GM19043 (cell line): ENCODE results near the gene ERF.
A peak's percentile ranks its signal among the peaks of the same experiment; 100 is the strongest.

Experiments
- ATAC-seq: cut with Tn5 transposase; IDR thresholded peaks from one replicate; pipeline ENCODE4 v1.9.1; 2021; ENCODE audit warnings: low read depth; ENCODE audit not compliant: unreplicated experiment

ERF gene

DNA sequence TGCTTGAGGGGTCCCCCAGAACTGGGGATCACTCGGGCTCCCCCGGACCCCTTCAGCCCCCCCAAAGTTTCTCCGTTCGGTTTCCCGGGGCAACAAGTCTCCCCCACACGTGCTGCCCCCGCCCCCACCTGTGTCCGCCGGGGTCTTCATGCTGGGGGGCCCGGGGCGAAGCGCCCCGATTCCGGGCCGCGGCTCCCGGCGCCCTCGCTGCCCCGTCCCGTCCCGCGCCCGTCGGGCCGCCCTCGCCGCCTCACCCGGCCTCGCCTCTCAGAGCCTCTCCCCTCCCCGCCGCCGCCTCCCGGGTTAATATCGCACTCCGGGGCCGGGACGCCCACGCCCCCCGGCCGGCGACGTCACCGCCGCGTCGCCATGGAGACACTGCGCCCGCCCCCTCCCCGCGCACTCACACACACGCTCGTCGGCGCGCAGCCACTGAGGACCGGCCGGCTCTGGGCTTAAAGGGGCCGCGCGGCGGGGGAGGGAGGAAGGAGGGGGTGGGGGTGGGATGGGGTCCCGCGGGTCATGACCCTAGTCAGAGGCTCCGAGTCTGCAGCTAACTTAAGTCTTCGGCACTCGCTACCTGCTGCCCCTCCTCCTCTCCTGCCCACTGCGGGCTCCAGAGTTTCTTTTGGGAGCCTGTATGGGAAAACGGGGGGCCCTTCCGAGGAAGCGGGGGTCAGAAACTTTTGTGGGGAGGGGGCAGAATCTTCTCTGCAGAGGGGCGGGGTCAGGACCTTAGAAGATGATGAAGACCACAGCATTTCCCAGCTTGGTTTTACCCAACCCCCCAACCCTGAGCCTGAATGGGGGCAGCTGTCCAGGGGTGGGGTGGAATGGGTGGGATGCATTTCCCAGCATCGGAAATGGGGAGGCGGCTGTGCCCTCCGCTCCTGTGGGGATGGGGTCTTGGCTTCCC is at the start of gene ERF:
ERF (minus strand) TSS at position 279 of the 916 bp plus-strand sequence; CDS start at position 150, 129 bp downstream.
- ATAC-seq: peak; percentile 58

GRCh38 chr19:42303876-42304275 is 48.9 kb upstream of the ERF start:
- no peak for ATAC-seq

- no peak for ATAC-seq
Observed at GRCh38 chr19:42303101-42303464, 48.2 kb upstream of the ERF start.

GRCh38 chr19:42301646-42302203 is 46.8 kb upstream of the ERF start, which contains the start of gene PRR19:
TSS of gene PRR19 (plus strand) at chr19:42302132. CDS start at chr19:42309585, 7,453 bp downstream.
- ATAC-seq: no peak

GRCh38 chr19:42297039-42297438 is 42.1 kb upstream of the ERF start:
- no peak for ATAC-seq

GRCh38 chr19:42295831-42296525 is 41.0 kb upstream of the ERF start:
- no peak for ATAC-seq

DNA sequence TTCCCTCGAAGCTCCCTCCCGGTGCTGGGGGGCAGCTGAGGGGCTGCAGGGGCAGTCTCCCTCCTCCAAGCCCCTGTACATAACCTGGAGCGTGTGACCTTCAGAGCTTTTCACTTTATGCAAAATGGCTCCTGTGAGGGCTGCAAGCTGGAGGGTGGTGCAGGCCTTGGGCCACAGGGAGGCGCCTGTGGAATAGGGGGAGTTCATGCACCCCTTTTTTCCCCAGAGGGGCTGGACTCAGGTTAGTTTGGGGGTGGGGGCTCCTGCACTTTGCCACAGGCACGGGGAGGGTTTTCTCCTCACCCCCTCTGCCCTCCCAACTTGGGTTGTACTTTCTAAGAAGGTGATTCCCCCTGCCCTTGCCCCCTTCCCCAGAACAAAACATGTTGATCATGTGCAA is 40.4 kb upstream of the ERF start:
- no peak for ATAC-seq

GRCh38 chr19:42294471-42295137 is 39.7 kb upstream of the ERF start:
- ATAC-seq: no peak

- ATAC-seq: no peak
Observed at GRCh38 chr19:42293948-42294347, 39.0 kb upstream of the ERF start.

GRCh38 chr19:42293540-42293939 is 38.6 kb upstream of the ERF start:
- no peak for ATAC-seq

GRCh38 chr19:42292963-42293362 is 38.0 kb upstream of the ERF start:
- ATAC-seq: no peak

- ATAC-seq: no peak
Observed at GRCh38 chr19:42292042-42292960, 37.4 kb upstream of the ERF start.

DNA sequence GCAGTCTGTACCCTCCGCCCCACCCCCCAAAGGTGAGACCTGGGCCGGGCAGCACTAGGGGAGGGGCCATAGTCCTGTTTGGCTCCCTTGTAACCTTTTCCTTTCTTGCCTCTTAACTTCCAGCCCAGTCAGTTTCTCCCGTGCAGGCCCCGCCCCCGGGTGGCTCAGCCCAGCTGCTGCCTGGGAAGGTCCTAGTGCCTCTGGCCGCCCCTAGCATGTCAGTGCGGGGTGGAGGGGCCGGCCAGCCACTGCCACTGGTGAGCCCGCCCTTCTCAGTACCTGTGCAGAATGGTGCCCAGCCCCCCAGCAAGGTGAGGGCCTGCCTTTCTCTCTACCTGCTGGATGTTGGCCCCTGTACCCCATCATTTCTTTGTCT is 36.5 kb upstream of the ERF start:
- no peak for ATAC-seq

DNA sequence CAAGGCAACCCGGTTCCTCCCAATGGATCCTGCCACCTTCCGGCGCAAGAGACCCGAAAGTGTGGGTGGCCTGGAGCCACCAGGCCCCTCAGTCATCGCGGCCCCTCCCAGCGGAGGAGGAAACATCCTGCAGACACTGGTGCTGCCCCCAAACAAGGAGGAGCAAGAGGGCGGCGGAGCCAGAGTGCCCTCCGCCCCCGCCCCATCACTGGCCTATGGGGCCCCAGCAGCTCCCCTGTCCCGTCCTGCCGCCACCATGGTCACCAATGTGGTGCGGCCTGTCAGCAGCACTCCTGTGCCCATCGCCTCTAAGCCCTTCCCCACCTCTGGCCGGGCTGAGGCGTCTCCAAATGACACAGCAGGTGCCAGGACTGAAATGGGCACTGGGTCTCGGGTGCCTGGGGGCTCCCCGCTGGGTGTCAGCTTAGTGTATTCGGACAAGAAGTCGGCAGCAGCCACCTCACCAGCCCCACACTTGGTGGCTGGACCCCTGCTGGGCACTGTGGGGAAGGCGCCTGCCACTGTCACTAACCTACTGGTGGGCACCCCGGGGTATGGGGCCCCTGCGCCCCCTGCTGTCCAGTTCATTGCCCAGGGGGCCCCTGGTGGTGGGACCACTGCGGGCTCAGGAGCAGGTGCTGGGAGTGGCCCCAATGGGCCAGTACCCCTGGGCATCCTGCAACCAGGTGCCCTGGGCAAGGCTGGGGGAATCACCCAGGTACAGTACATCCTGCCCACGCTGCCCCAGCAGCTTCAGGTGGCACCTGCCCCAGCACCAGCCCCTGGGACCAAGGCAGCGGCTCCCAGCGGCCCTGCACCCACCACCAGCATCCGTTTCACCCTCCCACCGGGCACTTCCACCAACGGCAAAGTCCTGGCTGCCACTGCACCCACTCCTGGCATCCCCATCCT is 35.9 kb upstream of the ERF start:
- no peak for ATAC-seq

DNA sequence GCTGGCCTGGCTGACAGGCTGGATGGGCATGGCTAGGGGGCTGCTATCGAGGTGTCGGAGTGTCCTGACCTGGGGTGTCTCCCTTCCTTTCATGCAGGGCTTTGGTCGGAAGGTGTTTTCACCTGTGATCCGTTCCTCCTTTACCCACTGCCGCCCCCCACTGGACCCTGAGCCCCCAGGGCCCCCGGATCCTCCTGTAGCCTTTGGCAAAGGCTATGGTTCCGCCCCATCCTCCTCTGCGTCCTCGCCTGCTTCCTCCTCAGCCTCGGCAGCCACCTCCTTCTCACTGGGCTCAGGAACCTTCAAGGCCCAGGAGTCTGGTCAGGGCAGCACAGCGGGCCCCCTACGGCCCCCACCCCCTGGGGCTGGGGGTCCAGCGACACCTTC is 35.2 kb upstream of the ERF start:
- no peak for ATAC-seq

DNA sequence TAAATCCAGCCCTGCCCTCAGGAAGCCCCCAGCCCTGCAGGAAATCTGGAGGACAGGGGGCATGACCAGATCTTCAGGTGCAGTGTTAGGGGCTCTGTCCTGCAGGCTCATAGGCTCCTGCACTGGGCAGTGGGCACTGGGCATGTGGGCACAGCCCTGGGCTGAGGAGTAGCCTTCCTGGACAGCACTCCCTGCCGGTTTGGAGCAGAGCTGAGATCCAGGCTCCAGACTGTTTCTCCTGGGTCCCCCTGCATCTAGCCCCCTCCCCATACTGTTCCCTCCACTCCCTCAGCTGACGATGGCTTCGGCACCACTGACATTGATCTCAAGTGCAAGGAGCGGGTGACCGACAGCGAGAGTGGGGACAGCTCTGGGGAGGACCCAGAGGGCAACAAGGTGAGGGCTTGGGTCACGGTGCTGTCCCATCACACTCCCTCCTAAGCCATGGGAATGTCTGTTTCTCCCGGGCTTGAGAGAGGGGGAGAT is 34.7 kb upstream of the ERF start:
- ATAC-seq: no peak

DNA sequence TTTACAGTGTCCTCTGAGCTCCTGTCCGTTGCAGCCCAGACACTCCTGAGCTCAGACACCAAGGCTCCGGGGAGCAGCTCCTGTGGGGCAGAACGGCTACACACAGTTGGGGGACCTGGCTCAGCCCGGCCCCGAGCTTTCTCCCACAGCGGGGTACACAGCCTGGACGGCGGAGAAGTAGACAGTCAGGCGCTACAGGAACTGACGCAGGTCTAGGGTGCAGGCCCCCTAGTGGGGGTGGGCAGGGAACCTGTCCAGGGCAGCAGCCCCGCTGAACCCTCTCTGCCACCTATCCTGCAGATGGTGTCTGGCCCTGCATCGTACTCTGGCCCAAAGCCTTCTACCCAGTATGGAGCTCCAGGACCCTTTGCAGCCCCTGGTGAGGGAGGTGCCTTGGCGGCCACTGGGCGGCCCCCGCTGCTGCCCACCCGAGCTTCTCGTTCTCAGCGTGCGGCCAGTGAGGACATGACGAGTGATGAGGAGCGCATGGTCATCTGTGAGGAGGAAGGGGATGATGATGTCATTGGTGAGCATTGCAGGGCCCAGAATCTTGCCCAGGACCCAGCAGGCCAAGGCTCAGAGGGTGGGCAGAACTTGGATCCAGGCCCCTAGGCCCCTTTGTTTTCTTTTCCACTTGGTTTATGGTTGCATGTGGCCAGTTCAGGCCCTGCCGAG is 34.1 kb upstream of the ERF start:
- ATAC-seq: no peak

GRCh38 chr19:42288387-42288786 is 33.5 kb upstream of the ERF start:
- ATAC-seq: no peak
